HEK293T (cell line): ENCODE results near the gene UMODL1.

Experiments used
- ARNT ChIP-seq: fragments of 450-650 bp; IDR thresholded peaks from 2 replicates; pipeline ENCODE4 v1.6.1; 2017; ENCODE audit warnings: mild to moderate bottlenecking
- BHLHE40 ChIP-seq: fragments of 450-650 bp; IDR thresholded peaks from 2 replicates; pipeline ENCODE4 v1.6.1; 2016; ENCODE audit warnings: mild to moderate bottlenecking, moderate library complexity, borderline replicate concordance
- ELF4 ChIP-seq: fragments of 450-650 bp; IDR thresholded peaks from 2 replicates; pipeline ENCODE4 v1.6.1; 2017; ENCODE audit warnings: antibody characterized with exemption
- FOXK2 ChIP-seq: fragments of 450-650 bp; IDR thresholded peaks from 2 replicates; pipeline ENCODE4 v1.6.1; 2016; ENCODE audit warnings: mild to moderate bottlenecking
- FOXM1 ChIP-seq: fragments of 450-650 bp; IDR thresholded peaks from 2 replicates; pipeline ENCODE4 v1.6.1; 2017; ENCODE audit warnings: mild to moderate bottlenecking, borderline replicate concordance
- HDGF ChIP-seq: fragments of 450-650 bp; IDR thresholded peaks from 2 replicates; pipeline ENCODE4 v1.6.1; 2017; ENCODE audit warnings: antibody characterized with exemption, borderline replicate concordance
- L3MBTL2 ChIP-seq: fragments of 450-650 bp; conservative IDR thresholded peaks from 2 replicates; pipeline ENCODE4 v1.6.1; 2016; ENCODE audit warnings: mild to moderate bottlenecking
- LEF1 ChIP-seq: fragments of 450-650 bp; IDR thresholded peaks from 2 replicates; pipeline ENCODE4 v1.6.1; 2017; ENCODE audit warnings: mild to moderate bottlenecking, borderline replicate concordance
- NFRKB ChIP-seq: fragments of 450-650 bp; IDR thresholded peaks from 2 replicates; pipeline ENCODE4 v1.6.1; 2016; ENCODE audit warnings: mild to moderate bottlenecking, moderate library complexity
- PKNOX1 ChIP-seq: fragments of 450-650 bp; IDR thresholded peaks from 2 replicates; pipeline ENCODE4 v1.6.1; 2016
- SP1 ChIP-seq: fragments of 450-650 bp; IDR thresholded peaks from 2 replicates; pipeline ENCODE4 v1.6.1; 2017
- SUZ12 ChIP-seq: fragments of 450-650 bp; IDR thresholded peaks from 2 replicates; pipeline ENCODE4 v1.6.1; 2016; ENCODE audit warnings: mild to moderate bottlenecking
- TARDBP ChIP-seq: fragments of 450-650 bp; IDR thresholded peaks from 2 replicates; pipeline ENCODE4 v1.6.1; 2016

- no peak for TF ChIP-seq SUZ12
- TF ChIP-seq BHLHE40, result no peak
- no peak for TF ChIP-seq PKNOX1
- no peak for TF ChIP-seq HDGF
- no peak for TF ChIP-seq NFRKB
- no peak for TF ChIP-seq ARNT
- no peak for TF ChIP-seq LEF1
- no peak for TF ChIP-seq SP1
- TF ChIP-seq ELF4, result no peak
- TF ChIP-seq FOXM1, result no peak
- no peak for TF ChIP-seq TARDBP
- TF ChIP-seq L3MBTL2, result no peak
- no peak for TF ChIP-seq FOXK2
These were observed 11.0 kb upstream of the UMODL1 start for GRCh38 chr21:42060166-42060565.
